ENCODE measurements around the gene ANKRD55. TPM values are rescaled to one million over a fixed set of nuclear protein-coding genes. Genes with fewer than 3 reads are reported as not detected.

Gene ANKRD55
- total and polyA plus RNA-seq, 2 of the 8 experiments (the other 6 are each of a cell fraction or from before 2014, with no cell fraction given): not detected

- Histone ChIP-seq H2AK5ac (ENCODE audit: low read depth, low read length) (no peak overlapping the region), H3K36me3 (ENCODE audit: control insufficient read depth in 2 of 4, insufficient read depth in 4 of 4, low read length in 3 of 4) (no peaks in the 10 kb centered on the region), H2AFZ (ENCODE audit: low read length) (peak overlapping the region; percentile 91), H2BK5ac (ENCODE audit: low read depth, low read length) (no peak overlapping the region), H4K5ac (ENCODE audit: insufficient read length, low read depth, low read length) (no peak overlapping the region), H2BK15ac (ENCODE audit: low read length) (no peak overlapping the region), H3K4me3 (ENCODE audit: extremely low read depth in 1 of 4, insufficient read depth in 2 of 4, low read depth in 3 of 4, low read length in 4 of 4) (no peak overlapping the region), H4K20me1 (replicated peaks in 1 of 2; ENCODE audit: control insufficient read depth in 1 of 2, insufficient read depth in 2 of 2, low read length in 2 of 2) (no peaks in the 10 kb centered on the region), H4K8ac (ENCODE audit: extremely low read depth, insufficient read depth, low read length) (no peak overlapping the region), H3K23ac (ENCODE audit: insufficient read length) (no peak overlapping the region), H3K79me2 (ENCODE audit: control insufficient read depth in 1 of 2, insufficient read depth in 2 of 2, low read length in 2 of 2) (no peaks in the 10 kb centered on the region), H3K18ac (ENCODE audit: extremely low read depth, low read length) (no peak overlapping the region), H3K9ac (replicated peaks in 1 of 4; ENCODE audit: extremely low read depth in 1 of 4, low read depth in 3 of 4, low read length in 3 of 4) (no peak overlapping the region), H2BK12ac (ENCODE audit: low read depth, low read length) (no peak overlapping the region), H3K23me2 (ENCODE audit: low read depth, low read length) (no peaks in the 10 kb centered on the region; the same call in 1 of the 2 replicates), H3K27me3 (replicated peaks in 1 of 4; ENCODE audit: control insufficient read depth in 3 of 4, extremely low read depth in 1 of 4, insufficient read depth in 3 of 4, low read length in 3 of 4) (no peaks in the 10 kb centered on the region), H3K4ac (replicated peaks; ENCODE audit: insufficient read length, low read depth, low read length) (no peak overlapping the region), H3K14ac (ENCODE audit: insufficient read length) (no peak overlapping the region), H2BK120ac (replicated peaks; ENCODE audit: low read depth, low read length) (no peak overlapping the region), H3K4me1 (replicated peaks in 1 of 4; ENCODE audit: control insufficient read depth in 3 of 4, insufficient read depth in 4 of 4, low read length in 3 of 4) (no peaks in the 10 kb centered on the region; a peak in 2 of 7 replicates), H3K79me1 (ENCODE audit: low read depth, low read length) (no peaks in the 10 kb centered on the region), H3K9me3 (ENCODE audit: insufficient read depth in 2 of 2, low read depth in 1 of 2, low read length in 1 of 2) (no peaks in the 10 kb centered on the region), H2BK20ac (ENCODE audit: low read length) (no peak overlapping the region), H3K56ac (replicated peaks; ENCODE audit: insufficient read length, low read depth, low read length) (no peak overlapping the region), H4K91ac (replicated peaks; ENCODE audit: insufficient read length, low read length) (no peak overlapping the region), H3K4me2 (ENCODE audit: insufficient read depth in 1 of 2, low read depth in 2 of 2, low read length in 2 of 2) (no peak overlapping the region), H3K27ac (ENCODE audit: low read depth, low read length) (no peak overlapping the region)
- 83% methylated on average over 3 of the region's 6 CpGs; no CpG with 5 or more reads in 1 of the 2 experiments for WGBS, 2 experiments (ENCODE audit: extremely low coverage in 1 of 2, insufficient coverage in 1 of 2, insufficient read length in 1 of 2, insufficient replicate concordance in 2 of 2, low coverage in 1 of 2, low lambda C conversion rate in 2 of 2, missing lambda C conversion rate in 1 of 2)
- ChIA-PET POLR2A (ENCODE audit: partially characterized antibody) (no interaction called here), CTCF (ENCODE audit: partially characterized antibody) (interaction anchor here (0.8 to 1.6 kb wide), 2 partner anchors 28 to 41 kb away, joined by 3 to 5 read pairs; no protein-coding TSS in a partner anchor)
- TF ChIP-seq EP300 (IDR thresholded peaks at IDR 0.05; ENCODE audit: borderline replicate concordance in 1 of 2, low read depth in 2 of 2, low read length in 2 of 2) (no peak), YY1 (IDR thresholded peaks at IDR 0.05; ENCODE audit: low read depth, low read length) (no peak), MAFK (IDR thresholded peaks at IDR 0.05; ENCODE audit: low read depth, low read length) (no peak), POLR2A (IDR thresholded peaks at IDR 0.05; ENCODE audit: control extremely low read depth in 1 of 2, low read depth in 2 of 2, low read length in 2 of 2) (no peak), BRCA1 (IDR thresholded peaks at IDR 0.05; ENCODE audit: low read depth, low read length) (no peak), USF2 (IDR thresholded peaks at IDR 0.05; ENCODE audit: low read length) (no peak), SUZ12 (IDR thresholded peaks at IDR 0.05; ENCODE audit: low read length) (no peak), CHD1 (IDR thresholded peaks at IDR 0.05; ENCODE audit: low read depth, low read length) (no peak), NRF1 (IDR thresholded peaks at IDR 0.05; ENCODE audit: low read depth, low read length) (no peak), KDM5A (IDR thresholded peaks at IDR 0.05; ENCODE audit: low read length) (no peak), EGR1 (IDR thresholded peaks at IDR 0.05; ENCODE audit: borderline replicate concordance, low read depth, low read length) (no peak)
- DNase-seq (ENCODE audit: low read depth in 1 of 2, low spot score in 2 of 2): no peak
- no peak for FAIRE-seq
These were observed 4.5 kb downstream of the ANKRD55 start for GRCh38 chr5:56228631-56229030.
